Stimulated activated CD8-positive, alpha-beta memory T cell treated with anti-CD3 and anti-CD28 coated beads, Interleukin-12 subunit alpha, Interleukin-12 subunit beta, amount 100 ng/mL, for 1 hour (primary cell): ENCODE data around the gene MAMSTR.
"Not testable (repeated sequence)": the region's sequence is repeated elsewhere in the genome, so short reads cannot be mapped to it uniquely, and the experiment has no call there.

Experiments used
- DNase-seq: peaks from one replicate; pipeline ENCODE4 v3.0.0-alpha.2; 2020; ENCODE audit warnings: low read depth

Gene MAMSTR

GRCh38 chr19:48719263-48720171 lies at the start of gene MAMSTR:
MAMSTR (minus strand) TSS chr19:48719725; CDS start chr19:48719031, 694 bp downstream.
- no peak for DNase-seq

DNA sequence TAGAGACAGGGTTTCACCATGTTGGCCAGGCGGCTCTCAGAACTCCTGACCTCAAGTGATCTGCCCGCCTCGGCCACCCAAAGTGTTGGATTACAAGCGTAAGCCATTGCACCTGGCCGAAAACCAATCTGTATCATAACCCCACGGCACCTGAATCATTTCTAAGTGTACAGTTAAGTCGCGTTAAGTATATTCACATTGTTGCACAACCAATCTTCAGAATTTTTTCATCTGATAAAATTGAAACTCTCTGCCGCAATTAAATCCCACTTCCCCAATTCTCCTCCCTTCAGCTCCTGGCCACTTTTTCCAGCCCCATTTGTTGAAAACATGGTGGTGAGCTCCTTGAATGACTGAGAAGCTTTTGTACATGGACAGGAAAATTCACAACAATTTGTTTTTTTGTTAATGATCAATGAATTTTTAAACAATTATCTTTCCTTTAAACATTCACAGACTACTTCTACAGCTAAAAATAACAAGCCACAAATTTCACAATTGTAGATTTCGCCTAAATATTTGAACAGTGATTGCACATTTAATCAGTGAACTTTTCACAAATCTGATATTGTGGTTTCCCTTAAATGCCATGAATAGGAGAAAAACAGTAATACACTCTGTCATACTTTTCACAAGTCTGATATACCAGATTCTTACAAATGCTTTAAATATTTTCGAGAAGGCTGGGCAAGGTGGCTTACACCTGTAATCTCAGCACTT lies 49.6 kb upstream of the MAMSTR start:
- DNase-seq: no peak

DNA sequence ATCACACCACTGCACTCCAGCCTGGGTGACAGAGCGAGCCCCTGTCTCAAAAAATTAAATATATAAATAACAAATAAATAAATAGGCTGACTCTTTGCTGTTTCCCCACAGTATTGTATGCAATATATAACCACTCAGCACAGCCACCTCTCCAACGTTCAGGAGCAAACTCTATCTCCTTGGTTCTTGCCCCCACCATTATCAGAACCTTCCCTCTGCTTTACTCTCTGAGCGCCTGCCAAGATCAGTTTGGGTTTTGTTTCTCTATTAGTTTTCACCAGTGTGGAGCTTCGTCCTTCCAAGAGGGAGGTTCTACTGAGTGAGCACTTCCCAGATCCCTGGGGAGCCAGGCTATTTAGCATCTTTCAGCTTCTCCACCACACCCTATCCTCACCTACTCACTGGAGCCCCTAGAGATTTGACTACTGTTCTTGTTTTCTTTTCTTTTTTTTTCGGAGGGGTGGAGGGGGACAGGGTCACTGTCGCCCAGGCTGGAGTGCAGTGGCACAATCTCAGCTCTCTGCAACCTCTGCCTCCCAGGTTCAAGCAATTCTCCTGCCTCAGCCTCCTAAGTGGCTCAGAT lies 48.7 kb upstream of the MAMSTR start:
- not testable (repeated sequence) for DNase-seq

DNA sequence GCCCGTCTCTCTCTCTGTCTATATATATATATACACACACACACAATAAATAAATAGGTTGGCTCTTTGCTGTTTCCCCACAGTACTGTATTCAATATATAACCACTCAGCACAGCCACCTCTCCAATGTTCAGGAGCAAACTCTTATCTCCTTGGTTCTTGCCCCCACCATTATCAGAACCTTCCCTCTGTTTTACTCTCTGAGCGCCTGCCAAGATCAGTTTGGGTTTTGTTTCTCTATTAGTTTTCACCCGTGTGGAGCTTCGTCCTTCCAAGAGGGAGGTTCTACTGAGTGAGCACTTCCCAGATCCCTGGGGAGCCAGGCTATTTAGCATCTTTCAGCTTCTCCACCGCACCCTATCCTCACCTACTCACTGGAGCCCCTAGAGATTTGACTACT lies 46.3 kb upstream of the MAMSTR start:
- not testable (repeated sequence) for DNase-seq

GRCh38 chr19:48760504-48761205 lies 41.1 kb upstream of the MAMSTR start:
- DNase-seq: no peak

GRCh38 chr19:48757741-48758144 lies 38.2 kb upstream of the MAMSTR start:
- no peak for DNase-seq

DNA sequence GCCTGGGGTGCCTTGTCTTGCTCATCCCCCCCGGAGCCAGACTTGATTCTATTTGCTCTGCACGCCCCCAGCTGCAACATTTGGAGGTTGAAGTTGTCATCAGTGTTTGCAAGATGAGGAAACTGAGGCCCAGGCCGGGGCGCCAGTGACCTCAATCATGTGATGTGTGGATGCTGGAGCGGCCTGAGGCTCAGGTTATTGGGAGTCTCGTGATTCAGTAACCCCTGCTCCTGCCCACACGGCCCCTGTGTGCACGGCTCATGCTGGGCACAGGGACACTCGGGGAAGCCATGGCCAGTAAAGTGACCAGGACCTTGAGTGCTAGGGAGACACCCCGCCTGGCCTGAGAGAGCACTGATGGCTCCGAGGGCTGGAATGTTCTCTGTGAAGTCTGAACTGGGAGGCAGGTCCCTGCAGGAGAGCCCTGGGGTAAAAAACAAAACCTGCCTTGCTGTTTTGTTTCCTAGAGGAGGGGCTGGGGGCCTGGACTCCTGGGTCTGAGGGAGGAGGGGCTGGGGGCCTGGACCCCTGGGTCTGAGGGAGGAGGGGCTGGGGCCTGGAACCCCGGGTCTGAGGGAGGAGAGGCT lies 37.7 kb upstream of the MAMSTR start:
- no peak for DNase-seq

DNA sequence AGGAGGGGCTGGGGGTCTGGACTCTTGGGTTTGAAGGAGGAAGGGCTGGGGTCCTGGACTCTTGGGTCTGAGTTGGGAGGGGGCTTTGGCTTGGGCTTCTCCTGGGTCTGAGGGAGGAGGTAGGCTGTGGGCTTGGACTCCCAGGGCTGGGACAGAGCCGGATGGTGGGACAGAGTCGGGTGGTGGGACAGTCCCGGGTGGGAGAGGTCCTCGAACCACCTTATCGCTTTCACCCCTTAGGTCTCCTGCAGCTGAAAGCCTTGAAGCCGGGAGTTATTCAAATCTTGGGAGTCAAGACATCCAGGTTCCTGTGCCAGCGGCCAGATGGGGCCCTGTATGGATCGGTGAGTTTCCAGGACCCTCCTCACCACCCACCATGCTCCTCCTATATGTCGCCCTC lies 37.2 kb upstream of the MAMSTR start:
- no peak for DNase-seq

- no peak for DNase-seq
Measured at GRCh38 chr19:48756212-48756611, 36.7 kb upstream of the MAMSTR start.

GRCh38 chr19:48755787-48756186 lies 36.3 kb upstream of the MAMSTR start:
- no peak for DNase-seq

DNA sequence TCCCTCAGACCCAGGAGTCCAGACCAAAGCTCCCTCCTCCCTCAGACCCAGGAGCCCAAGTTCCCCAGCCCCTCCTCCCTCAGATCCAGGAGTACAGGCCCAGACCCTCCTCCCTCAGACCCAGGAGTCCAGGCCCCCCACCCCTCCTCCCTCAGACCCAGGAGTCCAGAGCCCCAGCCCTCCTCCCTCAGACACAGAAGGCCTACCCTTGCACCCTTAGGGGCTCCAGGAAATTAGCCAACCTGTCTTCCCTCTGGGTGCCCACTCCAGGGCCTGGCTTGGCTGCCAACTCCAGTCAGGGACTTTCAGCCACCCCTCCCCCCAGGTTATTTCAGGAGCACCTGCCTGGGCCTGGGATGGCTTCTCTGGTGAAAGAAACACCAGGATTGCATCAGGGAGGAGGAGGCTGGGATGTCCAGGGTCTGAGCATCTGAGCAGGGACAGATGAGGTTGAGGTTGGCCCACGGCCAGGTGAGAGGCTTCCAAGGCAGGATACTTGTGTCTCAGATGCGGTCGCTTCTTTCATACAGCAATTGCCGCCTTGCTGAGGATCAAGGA lies 35.6 kb upstream of the MAMSTR start, which contains the start of gene FGF21:
Gene FGF21 (plus strand): TSS at position 441 of the 558 bp plus-strand sequence. CDS start 713 bp downstream, outside the sequence.
- DNase-seq: no peak

GRCh38 chr19:48752496-48753365 lies 33.2 kb upstream of the MAMSTR start, which contains the start of gene FUT1:
FUT1 (minus strand) TSS chr19:48752641; CDS start chr19:48751281, 1,360 bp downstream.
- DNase-seq: no peak

GRCh38 chr19:48751845-48752495 lies 32.4 kb upstream of the MAMSTR start:
- DNase-seq: no peak

DNA sequence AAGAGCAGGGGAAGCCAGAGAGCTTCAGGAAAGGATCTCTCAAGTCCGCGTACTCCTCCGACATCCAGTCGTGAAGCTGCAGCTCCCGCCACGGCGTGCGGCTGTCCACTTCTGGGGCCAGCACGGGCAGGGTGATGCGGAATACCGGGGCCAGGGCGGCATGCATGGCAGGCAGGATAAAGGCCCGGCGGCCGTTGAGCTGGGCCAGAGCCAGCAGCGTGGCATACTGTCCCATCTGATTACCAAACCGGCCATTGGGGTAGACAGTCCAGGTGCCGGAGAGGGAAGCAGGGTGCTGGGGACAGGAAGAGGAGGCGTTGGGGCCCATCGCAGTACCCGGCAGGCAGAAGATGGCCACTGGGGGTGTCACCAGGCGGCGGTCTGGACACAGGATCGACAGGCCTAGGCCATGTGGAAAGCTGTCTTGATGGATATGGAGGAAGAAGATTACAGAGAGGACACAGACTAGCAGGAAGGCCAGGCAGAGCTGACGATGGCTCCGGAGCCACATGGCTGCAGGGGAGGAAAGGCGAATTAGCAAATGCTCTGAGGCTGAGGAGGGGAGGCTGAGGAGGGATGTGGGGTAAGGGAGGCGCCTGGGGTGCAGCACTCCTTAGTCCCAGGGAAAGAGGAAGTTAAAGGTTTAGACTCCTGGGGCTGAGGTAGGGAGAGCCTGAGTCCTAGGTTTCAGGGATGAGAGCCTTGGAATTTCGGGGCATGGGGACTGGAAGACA lies 31.4 kb upstream of the MAMSTR start:
- no peak for DNase-seq

DNA sequence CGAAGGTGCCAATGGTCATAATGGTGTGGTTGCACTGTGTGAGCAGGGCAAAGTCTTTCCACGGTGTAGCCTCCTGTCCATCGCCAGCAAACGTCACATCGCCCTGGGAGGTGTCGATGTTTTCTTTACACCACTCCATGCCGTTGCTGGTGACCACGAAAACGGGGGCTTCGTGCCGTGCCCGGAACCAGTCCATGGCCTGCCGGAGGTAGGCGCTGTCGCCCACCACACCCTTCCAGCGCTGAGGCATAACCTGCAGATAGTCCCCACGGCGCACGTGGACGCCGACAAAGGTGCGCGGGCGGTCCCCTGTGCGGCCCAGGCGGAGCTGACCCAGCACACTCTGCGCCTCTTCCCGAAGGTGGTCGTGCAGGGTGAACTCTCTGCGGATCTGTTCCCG lies 30.8 kb upstream of the MAMSTR start:
- DNase-seq: no peak

GRCh38 chr19:48749571-48750198 lies 30.2 kb upstream of the MAMSTR start:
- DNase-seq: no peak

- DNase-seq: no peak
Measured at GRCh38 chr19:48746738-48747575, 27.4 kb upstream of the MAMSTR start, which contains the start of gene IZUMO1. IZUMO1 (minus strand) TSS chr19:48746909; CDS start chr19:48745859, 1,050 bp downstream.
